Neuron (in vitro differentiated cells): Measurements from ENCODE around the gene DOK4.

Experiments
- H2AFZ ChIP-seq: one replicate; pipeline ENCODE4 v1.6.1; 2013; ENCODE audit warnings: low read depth, mild to moderate bottlenecking, inconsistent platforms, low read length, moderate library complexity
- H3K27me3 ChIP-seq: one replicate; pipeline ENCODE4 v1.6.1; 2013; ENCODE audit warnings: low read length; ENCODE audit not compliant: insufficient read depth
- H3K36me3 ChIP-seq: one replicate; pipeline ENCODE4 v1.6.1; 2013; ENCODE audit warnings: low read length; ENCODE audit not compliant: insufficient read depth
- H3K4me1 ChIP-seq: one replicate; pipeline ENCODE4 v1.6.1; 2013; ENCODE audit warnings: low read length; ENCODE audit not compliant: insufficient read depth
- H3K4me3 ChIP-seq: 2 replicates; pipeline ENCODE4 v1.5.1; 2013; ENCODE audit warnings: mild to moderate bottlenecking, low read length, moderate library complexity
- H3K9me3 ChIP-seq: one replicate; pipeline ENCODE4 v1.6.1; 2013; ENCODE audit warnings: low read length

DOK4 gene

GRCh38 chr16:57427824-57428223, 58.5 kb downstream of the DOK4 start:
- Histone ChIP-seq H3K27me3 (no peaks in the 10 kb centered on the region), H3K36me3 (peaks cover 53% of the 10 kb centered on the region), H3K9me3 (no peaks in the 10 kb centered on the region), H3K4me3 (no peak overlapping the region), H3K4me1 (no peaks in the 10 kb centered on the region), H2AFZ (no peak overlapping the region)

GRCh38 chr16:57427307-57427706, 59.0 kb downstream of the DOK4 start:
- Histone ChIP-seq H3K9me3 (no peaks in the 10 kb centered on the region), H3K4me3 (no peak overlapping the region), H2AFZ (no peak overlapping the region), H3K27me3 (no peaks in the 10 kb centered on the region), H3K4me1 (no peaks in the 10 kb centered on the region), H3K36me3 (peaks cover 48% of the 10 kb centered on the region)

GRCh38 chr16:57426356-57426755, 59.9 kb downstream of the DOK4 start:
- Histone ChIP-seq H3K4me3 (no peak overlapping the region), H3K27me3 (no peaks in the 10 kb centered on the region), H3K4me1 (no peaks in the 10 kb centered on the region), H2AFZ (no peak overlapping the region), H3K36me3 (peaks cover 39% of the 10 kb centered on the region), H3K9me3 (no peaks in the 10 kb centered on the region)

- no peaks in the 10 kb centered on the region for H3K27me3 ChIP-seq
- H3K9me3 ChIP-seq, result no peaks in the 10 kb centered on the region
- no peak overlapping the region for H3K4me3 ChIP-seq
- peaks cover 22% of the 10 kb centered on the region for H3K36me3 ChIP-seq
- H3K4me1 ChIP-seq, result no peaks in the 10 kb centered on the region
- H2AFZ ChIP-seq, result no peak overlapping the region
Measured at GRCh38 chr16:57424583-57424982, 61.7 kb downstream of the DOK4 start.

GRCh38 chr16:57423152-57423551, 63.1 kb downstream of the DOK4 start:
- H3K9me3 ChIP-seq, result no peaks in the 10 kb centered on the region
- peaks cover 3% of the 10 kb centered on the region for H3K4me1 ChIP-seq
- H3K27me3 ChIP-seq, result no peaks in the 10 kb centered on the region
- H3K4me3 ChIP-seq, result no peak overlapping the region
- no peak overlapping the region for H2AFZ ChIP-seq
- peaks cover 10% of the 10 kb centered on the region for H3K36me3 ChIP-seq

- Histone ChIP-seq H3K4me1 (peaks cover 3% of the 10 kb centered on the region), H2AFZ (no peak overlapping the region), H3K9me3 (no peaks in the 10 kb centered on the region), H3K4me3 (no peak overlapping the region), H3K36me3 (peaks cover 2% of the 10 kb centered on the region), H3K27me3 (no peaks in the 10 kb centered on the region)
Measured at GRCh38 chr16:57422026-57422944, 64.0 kb downstream of the DOK4 start.
